Ishikawa (cell line): Measurements from ENCODE around the gene KIF22.

ENCODE experiments used
- CREB1 ChIP-seq: IDR thresholded peaks from 2 replicates; pipeline ENCODE4 v1.6.1; 2012; ENCODE audit warnings: low read depth
- RAD21 ChIP-seq: IDR thresholded peaks from 2 replicates; pipeline ENCODE4 v1.6.1; 2012; ENCODE audit warnings: low read depth
- TAF1 ChIP-seq: IDR thresholded peaks from 2 replicates; pipeline ENCODE4 v1.6.1; 2012; ENCODE audit warnings: low read depth, mild to moderate bottlenecking
- TCF12 ChIP-seq: IDR thresholded peaks from 2 replicates; pipeline ENCODE4 v1.6.1; 2012; ENCODE audit warnings: low read depth
- TEAD4 ChIP-seq: IDR thresholded peaks from 2 replicates; pipeline ENCODE4 v1.6.1; 2012
- ZBTB7A ChIP-seq: IDR thresholded peaks from 2 replicates; pipeline ENCODE4 v1.6.1; 2012; ENCODE audit warnings: low read depth
- TF ChIP-seq, protein P1 (sequence below): IDR thresholded peaks from 2 replicates; pipeline ENCODE4 v1.6.1; 2012

DNA sequence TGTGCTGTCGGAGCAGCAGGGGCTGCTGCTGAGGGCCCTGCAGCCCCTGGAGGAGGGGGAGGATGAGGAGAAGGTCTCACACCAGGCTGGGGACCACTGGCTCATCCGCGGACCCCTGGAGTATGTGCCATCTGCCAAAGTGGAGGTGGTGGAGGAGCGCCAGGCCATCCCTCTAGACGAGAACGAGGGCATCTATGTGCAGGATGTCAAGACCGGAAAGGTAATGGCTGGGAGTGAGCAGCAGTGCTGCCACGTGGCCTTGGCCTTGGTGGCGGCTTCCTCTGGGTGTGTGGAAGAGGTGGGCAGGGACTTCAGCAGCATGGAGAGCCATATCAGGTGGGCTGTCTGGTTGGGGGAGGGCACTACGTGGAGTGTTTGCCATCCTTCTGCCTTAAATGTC is 49.7 kb downstream of the KIF22 start:
- TF ChIP-seq RAD21 (no peak), TAF1 (no peak), TEAD4 (no peak), CREB1 (no peak), ZBTB7A (no peak), TCF12 (no peak)
- TF ChIP-seq, protein P1, sequence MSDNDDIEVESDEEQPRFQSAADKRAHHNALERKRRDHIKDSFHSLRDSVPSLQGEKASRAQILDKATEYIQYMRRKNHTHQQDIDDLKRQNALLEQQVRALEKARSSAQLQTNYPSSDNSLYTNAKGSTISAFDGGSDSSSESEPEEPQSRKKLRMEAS, result no peak
